Measurements from ENCODE around the gene NSMF. TPM values are rescaled to one million over a fixed set of nuclear protein-coding genes. Genes with fewer than 3 reads are reported as not detected.
"Not testable (repeated sequence)": the region's sequence is repeated elsewhere in the genome, so short reads cannot be mapped to it uniquely, and the experiment has no call there.

Gene NSMF
- total RNA-seq, 1 experiment from 2014 or later = 96.6 TPM

- in situ Hi-C loops (cut with HindIII; ENCODE audit: low sequenced_read_pairs) = no loop called here
- no peak for DNase-seq (ENCODE audit: low spot score)
These were observed 1.5 kb upstream of the NSMF start for GRCh38 chr9:137460363-137461315.

DNA sequence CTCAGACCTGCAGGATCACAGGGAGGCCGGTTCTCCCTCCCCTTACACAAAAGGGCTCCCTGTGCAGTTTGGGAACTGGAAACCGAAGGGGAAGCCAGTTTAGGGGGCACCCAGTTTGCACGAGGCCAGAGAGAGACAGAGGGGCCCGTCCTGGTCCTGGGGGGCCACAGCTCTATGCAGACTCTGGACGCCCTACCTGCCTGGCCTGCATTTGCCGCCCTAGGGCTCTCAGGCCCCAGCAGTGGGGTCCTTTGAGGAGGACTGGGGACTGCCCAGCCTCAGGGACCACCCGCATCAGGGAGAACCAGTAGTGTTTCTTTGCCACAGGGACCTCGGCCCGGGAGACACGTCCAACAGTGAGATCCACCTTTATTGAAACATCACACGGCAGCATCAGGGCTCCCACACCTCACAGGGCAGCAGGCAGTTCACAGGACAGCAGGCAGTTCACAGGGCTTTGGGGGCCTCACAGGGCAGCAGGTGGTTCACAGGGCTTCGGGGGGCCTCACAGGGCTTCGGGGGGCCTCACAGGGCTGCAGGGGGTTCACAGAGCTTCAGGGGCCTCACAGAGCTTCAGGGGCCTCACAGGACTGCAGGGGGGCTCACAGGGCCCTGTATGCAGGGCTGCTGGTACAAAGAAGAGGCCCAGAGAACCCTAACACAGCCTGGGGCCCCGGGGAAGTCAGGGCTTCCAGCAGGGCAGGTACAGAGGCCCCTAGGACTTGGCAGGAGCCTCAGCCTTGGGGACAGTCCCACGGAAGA is 648 bp upstream of the NSMF start:
- in situ Hi-C loops (cut with HindIII; ENCODE audit: low sequenced_read_pairs) = no loop called here
- DNase-seq (ENCODE audit: low spot score) = no peak

DNA sequence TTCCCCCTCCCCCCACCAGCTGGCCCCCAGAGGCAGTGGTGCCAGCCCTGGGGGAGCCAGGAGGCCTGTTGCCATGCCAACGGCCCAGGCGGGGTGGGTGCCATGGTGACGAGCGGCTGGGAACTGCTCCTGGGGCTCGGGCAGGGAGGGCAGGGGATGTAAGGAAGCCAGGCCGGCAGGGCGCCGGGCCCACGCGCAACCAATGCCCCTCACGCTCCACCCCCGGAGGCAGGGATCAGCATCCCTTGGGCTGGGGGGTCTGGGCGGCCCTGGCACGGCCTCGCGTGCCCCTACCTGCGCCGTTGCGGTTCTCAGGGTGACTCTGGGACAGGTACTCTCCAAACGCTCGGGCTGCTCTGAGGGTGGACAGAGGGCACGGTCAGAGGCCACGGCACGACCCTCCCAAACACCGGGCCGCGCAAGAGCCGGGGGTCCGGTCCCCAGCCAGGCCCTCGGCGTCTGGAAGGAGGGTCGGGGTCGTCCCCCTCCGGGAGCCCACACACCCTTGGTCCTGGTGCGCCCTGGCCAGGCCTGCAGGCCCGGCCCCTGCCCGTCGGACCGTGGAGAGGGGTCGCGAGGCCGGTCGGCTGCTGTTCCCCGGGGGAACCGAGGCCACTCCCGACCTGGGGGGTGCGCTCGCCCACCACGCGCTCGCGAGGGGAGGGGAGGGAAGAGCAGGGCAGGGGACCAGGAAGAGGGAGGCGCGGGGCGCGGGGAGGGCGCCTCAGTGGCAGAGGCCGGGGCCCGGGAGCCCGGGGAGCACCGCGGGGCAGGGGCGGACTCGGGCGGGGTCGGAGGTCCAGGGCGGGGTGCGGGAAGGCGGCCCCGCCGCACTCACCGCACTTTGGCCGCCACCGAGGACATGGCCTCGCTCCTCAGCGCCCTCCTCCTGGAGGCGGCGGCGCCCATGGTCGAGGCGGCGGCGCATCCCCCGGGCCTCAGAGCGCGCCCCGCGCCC is 661 bp downstream of the NSMF start:
- in situ Hi-C loops (cut with HindIII; ENCODE audit: low sequenced_read_pairs) = no loop called here
- DNase-seq (ENCODE audit: low spot score) = peak; percentile 50

DNA sequence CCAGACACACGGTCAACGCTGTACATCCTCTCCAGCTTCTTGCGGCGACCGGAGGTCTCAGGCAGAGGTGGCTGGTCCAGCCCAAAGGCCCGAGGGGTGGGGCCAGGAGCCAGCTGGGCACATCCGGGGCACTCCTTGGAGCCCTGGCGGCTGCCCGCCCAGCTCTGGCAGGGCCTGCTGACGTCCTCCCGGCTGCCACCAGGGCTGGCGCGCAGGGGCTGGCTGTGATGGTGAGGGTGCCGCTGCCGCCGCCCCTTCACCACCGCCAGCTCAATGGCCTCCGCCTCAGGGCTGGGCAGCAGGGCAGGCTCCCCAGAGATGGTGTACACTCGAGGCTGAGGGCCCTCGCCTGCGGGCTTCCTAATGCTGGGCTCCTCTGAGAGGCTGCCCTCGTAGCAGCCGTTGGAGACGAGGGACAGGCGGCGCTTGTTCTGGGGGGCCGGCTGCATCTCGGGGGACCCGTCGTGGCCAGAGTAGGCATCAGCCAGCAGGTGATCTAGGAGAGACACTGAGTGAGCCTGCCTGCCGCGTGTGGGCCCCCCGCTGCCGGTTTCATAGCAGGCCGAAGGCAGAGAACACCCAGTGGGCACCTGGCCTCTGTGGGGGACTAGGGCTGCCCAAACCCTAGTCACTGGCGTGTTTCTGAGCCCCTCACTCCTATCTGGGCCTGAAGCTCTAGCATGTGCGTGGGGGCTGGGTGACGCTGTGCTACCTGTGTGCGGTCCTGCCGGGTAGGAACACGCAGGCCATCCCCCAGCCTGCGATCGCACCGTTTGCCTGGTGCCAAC is 1.5 kb downstream of the NSMF start:
- no peak for DNase-seq (ENCODE audit: low spot score)
- in situ Hi-C loops (cut with HindIII; ENCODE audit: low sequenced_read_pairs) = no loop called here

GRCh38 chr9:137456864-137457405 is 2.2 kb downstream of the NSMF start:
- no peak for DNase-seq (ENCODE audit: low spot score)
- in situ Hi-C loops (cut with HindIII; ENCODE audit: low sequenced_read_pairs) = no loop called here

- no peak for DNase-seq (ENCODE audit: low spot score)
- in situ Hi-C loops (cut with HindIII; ENCODE audit: low sequenced_read_pairs) = no loop called here
These were observed 2.9 kb downstream of the NSMF start for GRCh38 chr9:137456061-137456863.

- in situ Hi-C loops (cut with HindIII; ENCODE audit: low sequenced_read_pairs) = no loop called here
These were observed 3.7 kb downstream of the NSMF start for GRCh38 chr9:137455359-137455991.

DNA sequence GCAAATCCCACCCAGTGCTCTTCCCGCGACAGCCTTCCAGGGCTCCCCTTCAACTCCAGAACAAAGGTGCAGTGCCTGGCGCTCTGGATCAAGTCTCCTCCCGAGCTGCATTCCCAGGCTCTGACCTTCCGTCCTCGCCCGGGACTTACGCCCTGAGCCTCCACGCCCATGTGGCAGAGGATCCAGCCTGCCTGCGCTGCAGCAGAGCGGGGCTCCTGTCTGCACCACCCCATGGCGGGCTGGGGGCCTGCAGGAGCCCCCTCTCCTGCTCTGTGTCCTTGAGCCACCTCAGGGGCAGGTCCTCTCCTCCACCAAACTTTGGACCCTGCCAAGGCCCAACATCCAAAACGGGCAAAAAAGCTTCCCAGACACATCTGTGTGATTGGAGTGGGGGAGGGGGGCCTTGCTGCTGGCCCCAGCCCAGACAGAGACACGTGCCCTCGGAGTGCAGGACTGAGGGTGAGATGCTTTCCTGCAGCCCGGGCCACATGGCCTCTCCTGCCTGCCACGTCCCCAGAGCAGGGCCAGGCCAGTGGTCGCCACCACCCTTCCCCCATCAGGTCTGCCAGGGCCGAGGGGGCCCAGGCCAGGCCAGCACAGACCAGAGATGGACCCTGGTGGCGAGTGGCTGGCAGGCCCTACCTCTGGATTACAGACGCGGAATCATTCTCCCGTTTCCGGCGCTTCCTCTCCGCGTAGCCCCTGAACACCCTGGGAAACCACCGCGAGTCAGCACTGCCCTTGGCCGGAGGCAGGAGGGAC is 4.4 kb downstream of the NSMF start:
- no peak for DNase-seq (ENCODE audit: low spot score)
- in situ Hi-C loops (cut with HindIII; ENCODE audit: low sequenced_read_pairs) = no loop called here

More at GRCh38 chr9:137455359-137455991, 3.7 kb downstream of the NSMF start:
- no peak for DNase-seq (ENCODE audit: low spot score)

- in situ Hi-C loops (cut with HindIII; ENCODE audit: low sequenced_read_pairs) = no loop called here
- DNase-seq (ENCODE audit: low spot score) = no peak
These were observed 5.0 kb downstream of the NSMF start for GRCh38 chr9:137454145-137454596.

DNA sequence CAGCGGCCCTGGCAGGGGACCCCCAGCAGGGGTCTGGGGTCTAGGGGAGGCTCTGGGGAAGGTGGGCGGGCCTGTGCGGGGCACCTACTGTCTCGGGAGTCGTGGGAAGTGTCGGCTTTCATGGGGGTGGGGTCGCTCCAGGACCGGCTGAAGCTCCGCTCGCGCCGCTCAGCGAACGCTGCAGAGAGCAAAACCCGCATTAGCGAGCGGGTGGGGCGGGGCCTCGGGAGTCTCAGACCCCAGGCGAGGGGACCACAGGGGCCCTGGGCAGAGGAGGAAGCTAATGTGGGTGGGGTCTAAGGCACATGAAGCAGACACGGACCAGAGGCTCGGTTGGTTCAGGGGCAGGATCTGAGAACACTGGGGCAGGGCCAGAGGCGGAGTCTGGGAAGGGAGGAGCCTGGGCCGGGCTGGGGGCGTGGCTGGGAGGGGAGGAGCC is 5.5 kb downstream of the NSMF start:
- no peak for DNase-seq (ENCODE audit: low spot score)
- in situ Hi-C loops (cut with HindIII; ENCODE audit: low sequenced_read_pairs) = no loop called here

DNA sequence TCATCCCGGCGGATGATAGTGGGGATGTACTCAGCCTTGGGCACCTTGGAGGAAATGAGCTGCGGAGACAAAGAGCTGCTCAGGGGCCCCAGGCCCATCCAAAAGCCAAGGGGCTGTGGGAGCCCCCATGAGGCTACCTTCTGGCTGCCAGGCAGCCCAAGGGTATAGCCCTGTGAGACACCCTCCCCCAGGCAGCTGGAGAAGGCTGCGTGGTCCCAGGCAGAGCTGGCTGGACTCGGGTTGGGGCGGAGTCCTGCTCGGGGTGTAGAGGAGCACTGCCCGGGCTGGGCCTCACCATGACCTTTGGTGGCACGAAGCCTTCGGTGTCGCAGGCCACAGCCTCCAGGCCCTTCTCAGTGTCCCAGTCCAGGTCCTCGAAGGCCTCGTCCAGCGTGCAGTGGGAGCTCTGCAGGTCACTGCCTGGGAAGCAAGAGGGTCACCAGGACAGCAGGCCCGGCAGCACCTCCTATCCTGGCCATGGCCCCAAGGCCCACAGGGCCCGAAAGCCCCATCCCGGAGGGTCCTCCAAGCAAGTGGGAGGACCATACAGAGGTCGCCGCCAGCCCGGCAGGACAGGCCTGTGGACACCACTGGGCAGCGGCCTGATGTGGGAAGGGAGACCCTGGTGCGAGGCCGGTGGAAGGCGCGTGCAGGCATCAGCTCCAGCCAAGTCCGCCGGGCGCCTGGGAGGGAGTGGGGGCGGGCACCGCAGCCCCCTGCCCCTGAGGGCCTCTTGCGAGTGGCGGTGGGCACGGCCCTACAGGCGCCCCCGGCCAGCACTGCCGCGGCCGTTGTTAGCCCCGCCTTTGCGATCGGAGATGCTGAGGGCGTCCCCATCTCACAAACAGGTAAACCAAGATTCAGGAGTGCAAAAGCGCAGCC is 6.1 kb downstream of the NSMF start:
- in situ Hi-C loops (cut with HindIII; ENCODE audit: low sequenced_read_pairs) = no loop called here
- DNase-seq (ENCODE audit: low spot score) = no peak

DNA sequence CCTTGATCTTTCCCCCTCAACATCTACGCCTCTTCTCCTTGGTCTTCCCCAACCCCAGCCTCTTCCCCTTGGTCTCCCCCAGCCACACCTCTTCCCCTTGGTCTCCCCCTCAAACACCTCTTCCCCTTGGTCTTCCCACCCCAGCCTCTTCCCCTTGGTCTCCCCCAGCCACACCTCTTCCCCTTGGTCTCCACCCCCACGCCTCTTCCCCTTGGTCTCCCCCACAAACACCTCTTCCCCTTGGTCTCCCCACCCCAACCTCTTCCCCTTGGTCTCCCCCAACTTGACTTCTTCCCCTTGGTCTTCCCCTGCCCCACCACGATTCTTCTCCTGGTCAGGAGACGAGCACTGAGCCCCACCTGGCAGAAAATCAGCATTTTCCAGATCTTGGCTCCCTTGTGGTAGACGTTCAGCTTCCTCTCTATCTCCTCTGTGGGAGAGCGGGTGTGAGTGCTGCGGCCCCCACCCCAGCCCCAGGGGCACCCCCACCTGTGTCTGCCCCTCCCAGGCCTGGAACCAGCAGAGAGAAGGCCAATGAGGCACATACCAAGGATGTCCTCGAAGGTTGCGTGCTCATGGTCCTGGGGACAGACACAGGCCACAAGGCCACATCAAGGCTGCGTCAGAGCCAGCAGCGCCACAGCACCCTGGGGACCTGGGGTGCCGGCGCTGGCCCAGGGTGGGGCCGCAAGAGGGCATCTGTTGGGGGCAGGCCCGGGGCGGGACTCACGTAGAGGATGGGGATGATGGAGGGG is 7.0 kb downstream of the NSMF start:
- in situ Hi-C loops (cut with HindIII; ENCODE audit: low sequenced_read_pairs) = no loop called here
- DNase-seq (ENCODE audit: low spot score) = no peak

DNA sequence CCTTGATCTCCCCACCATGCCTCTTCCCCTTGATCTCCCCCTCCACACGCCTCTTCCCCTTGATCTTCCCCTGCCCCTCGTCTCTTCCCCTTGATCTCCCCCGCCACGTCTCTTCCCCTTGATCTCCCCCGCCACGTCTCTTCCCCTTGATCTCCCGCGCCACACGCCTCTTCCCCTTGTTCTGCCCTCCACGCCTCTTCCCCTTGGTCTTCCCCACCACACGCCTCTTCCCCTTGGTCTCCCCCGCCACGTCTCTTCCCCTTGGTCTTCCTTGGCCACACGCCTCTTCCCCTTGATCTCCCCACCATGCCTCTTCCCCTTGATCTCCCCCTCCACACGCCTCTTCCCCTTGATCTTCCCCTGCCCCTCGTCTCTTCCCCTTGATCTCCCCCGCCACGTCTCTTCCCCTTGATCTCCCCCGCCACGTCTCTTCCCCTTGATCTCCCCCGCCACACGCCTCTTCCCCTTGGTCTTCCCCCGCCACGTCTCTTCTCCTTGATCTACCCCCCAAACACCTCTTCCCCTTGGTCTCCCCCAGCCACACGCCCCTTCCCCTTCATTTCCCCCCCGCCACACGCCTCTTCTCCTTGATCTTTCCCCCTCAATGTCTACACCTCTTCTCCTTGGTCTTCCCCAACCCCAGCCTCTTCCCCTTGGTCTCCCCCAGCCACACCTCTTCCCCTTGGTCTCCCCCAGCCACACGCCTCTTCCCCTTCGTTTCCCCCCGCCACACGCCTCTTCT is 7.7 kb downstream of the NSMF start:
- in situ Hi-C loops (cut with HindIII; ENCODE audit: low sequenced_read_pairs); DNase-seq (ENCODE audit: low spot score): not testable (repeated sequence)

Measured in G401 (cell line).